A549 (cell line): Measurements from ENCODE around the gene ACSM6. TPM values are rescaled to one million over a fixed set of nuclear protein-coding genes. Genes with fewer than 3 reads are reported as not detected.

ENCODE experiments used
- ATAC-seq, 2 experiments: fragments of 200-7000 bp in 1 of 2; fragments of >200 bp in 1 of 2; cut with Nextera tagmentation in 1 of 2; cut with Tn5 transposase in 1 of 2; 3 replicates each; pipeline versions ENCODE4 v1.8.0 to v1.9.1; 2018 to 2020; ENCODE audit warnings: mild to moderate bottlenecking in 1 of 2, moderate library complexity in 1 of 2
- CTCF ChIA-PET: fragments of 300-600 bp; sonication (Branson Sonifier 250); formaldehyde crosslinking; extraction: SDS; loops from one replicate; lab custom pipeline; 2021; ENCODE audit warnings: antibody characterized with exemption, inconsistent platforms; lab: Yijun Ruan, JAX
- POLR2A ChIA-PET: fragments of 350-600 bp; formaldehyde crosslinking; extraction: SDS; loops from one replicate; lab custom pipeline; 2021; ENCODE audit warnings: antibody characterized with exemption, inconsistent platforms; lab: Yijun Ruan, JAX
- DNase-seq, 2 experiments: peaks; one replicate each; pipeline versions ENCODE4 v3.0.0 to v3.0.0-alpha.2; 2011 to 2016; ENCODE audit warnings: low read depth in 1 of 2, low spot score in 1 of 2
- FAIRE-seq: peaks from 2 replicates; lab custom pipeline; 2011; peaks lifted over from hg19 to GRCh38; lab: Jason Lieb, UNC
- H3K27ac ChIP-seq, 2 experiments: fragments of >200 bp; sonication (Bioruptor Twin); formaldehyde crosslinking; 3 replicates each; pipeline ENCODE4 v1.5.1; 2016 to 2017
- H3K4me1 ChIP-seq: fragments of >200 bp; sonication (Bioruptor Twin); formaldehyde crosslinking; 3 replicates; pipeline ENCODE4 v1.6.1; 2016
- H3K4me2 ChIP-seq: fragments of >200 bp; sonication (Bioruptor Twin); formaldehyde crosslinking; 3 replicates; pipeline ENCODE4 v1.6.1; 2016
- H3K4me3 ChIP-seq: fragments of >200 bp; sonication (Bioruptor Twin); formaldehyde crosslinking; 3 replicates; pipeline ENCODE4 v1.5.1; 2016
- H3K9me3 ChIP-seq: fragments of >200 bp; sonication (Bioruptor Twin); formaldehyde crosslinking; 3 replicates; pipeline ENCODE4 v1.6.1; 2016
- ATOH8 ChIP-seq: fragments of 250-450 bp; sonication (Bioruptor Pico); IDR thresholded peaks from 2 replicates; pipeline ENCODE4 v1.5.0; 2020; ENCODE audit warnings: low read depth, mild to moderate bottlenecking, moderate library complexity
- BHLHE40 ChIP-seq: IDR thresholded peaks from 2 replicates; pipeline ENCODE4 v1.6.1; 2012; ENCODE audit warnings: low read depth, low read length, inconsistent platforms
- CBX8 ChIP-seq: fragments of 200-600 bp; sonication (generic); IDR thresholded peaks from 2 replicates; pipeline ENCODE4 v1.6.1; 2016
- CHD2 ChIP-seq: fragments of 150-350 bp; IDR thresholded peaks from 2 replicates; pipeline ENCODE4 v1.6.1; 2014; ENCODE audit warnings: low read length; ENCODE audit not compliant: partially characterized antibody
- CHD4 ChIP-seq: fragments of 200-600 bp; sonication (generic); IDR thresholded peaks from 2 replicates; pipeline ENCODE4 v1.6.1; 2016; ENCODE audit warnings: antibody characterized with exemption, mild to moderate bottlenecking, borderline replicate concordance
- EHMT2 ChIP-seq: fragments of 200-600 bp; sonication (generic); IDR thresholded peaks from 2 replicates; pipeline ENCODE4 v1.6.1; 2016; ENCODE audit warnings: antibody characterized with exemption, low read depth, mild to moderate bottlenecking, moderate library complexity
- FOXS1 ChIP-seq: fragments of 250-450 bp; sonication (Bioruptor Pico); IDR thresholded peaks from 2 replicates; pipeline ENCODE4 v1.5.0; 2020; ENCODE audit warnings: mild to moderate bottlenecking, moderate library complexity
- HES2 ChIP-seq: fragments of >200 bp; sonication (Bioruptor Twin); formaldehyde crosslinking; IDR thresholded peaks from 2 replicates; pipeline ENCODE4 v1.6.1; 2016
- HOXA7 ChIP-seq: fragments of 250-450 bp; sonication (Bioruptor Pico); IDR thresholded peaks from 2 replicates; pipeline ENCODE4 v1.5.0; 2020; ENCODE audit warnings: mild to moderate bottlenecking, moderate library complexity
- HOXB5 ChIP-seq: fragments of 250-450 bp; sonication (Bioruptor Pico); IDR thresholded peaks from 2 replicates; pipeline ENCODE4 v1.5.0; 2020; ENCODE audit warnings: mild to moderate bottlenecking, moderate library complexity
- JUN ChIP-seq, 2 experiments: fragments of >200 bp; sonication (Bioruptor Twin); formaldehyde crosslinking; IDR thresholded peaks; 2 replicates in 1 of 2; 3 replicates in 1 of 2; pipeline ENCODE4 v1.6.1; 2016 to 2017
- MAFK ChIP-seq: fragments of 450-650 bp; IDR thresholded peaks from 2 replicates; pipeline ENCODE4 v1.6.1; 2014; ENCODE audit not compliant: partially characterized antibody
- MAX ChIP-seq: IDR thresholded peaks from 2 replicates; pipeline ENCODE4 v1.6.1; 2012
- MYC ChIP-seq: IDR thresholded peaks from 2 replicates; pipeline ENCODE4 v1.6.1; 2012; ENCODE audit warnings: mild to moderate bottlenecking, inconsistent platforms, low read length, improper control_type of control experiment, borderline replicate concordance
- POLR2AphosphoS2 ChIP-seq: conservative IDR thresholded peaks from 2 replicates; pipeline ENCODE4 v1.6.1; 2012; ENCODE audit warnings: low read length, improper control_type of control experiment, inconsistent platforms
- RARB ChIP-seq: fragments of 250-450 bp; sonication (Bioruptor Pico); IDR thresholded peaks from 2 replicates; pipeline ENCODE4 v1.8.0; 2021; ENCODE audit warnings: mild to moderate bottlenecking, moderate library complexity
- ZSCAN20 ChIP-seq: fragments of 250-450 bp; sonication (Bioruptor Pico); IDR thresholded peaks from 2 replicates; pipeline ENCODE4 v1.8.0; 2022; ENCODE audit warnings: mild to moderate bottlenecking, moderate library complexity
- WGBS: methylation state at CpG from one replicate; pipeline ENCODE4 v1.1.6; 2017; ENCODE audit errors: missing lambda C conversion rate; 5-methylcytosine and 5-hydroxymethylcytosine counted together
- polyA plus RNA-seq, 4 experiments: library from polyadenylated mRNA; depleted of rRNA in 3 of 4; stranded (reverse); fragments of >200 nt; fragmentation: RNase III in 1 of 4; extraction: RNeasy Plus Mini Kit Qiagen cat#74134 plus additional on column Dnase treatment in 1 of 4; gene quantifications; 2 replicates in 3 of 4; 3 replicates in 1 of 4; pipeline ENCODE4 v1.2.3, GENCODE V29; 2011 to 2017
- TF ChIP-seq, protein P1 (sequence below): fragments of >200 bp; sonication (Bioruptor Twin); formaldehyde crosslinking; IDR thresholded peaks from 3 replicates; pipeline ENCODE4 v1.5.1; 2016

ACSM6 gene
- polyA plus RNA-seq, 2 of the 4 experiments (the other 2 are of a cell fraction): not detected

DNA sequence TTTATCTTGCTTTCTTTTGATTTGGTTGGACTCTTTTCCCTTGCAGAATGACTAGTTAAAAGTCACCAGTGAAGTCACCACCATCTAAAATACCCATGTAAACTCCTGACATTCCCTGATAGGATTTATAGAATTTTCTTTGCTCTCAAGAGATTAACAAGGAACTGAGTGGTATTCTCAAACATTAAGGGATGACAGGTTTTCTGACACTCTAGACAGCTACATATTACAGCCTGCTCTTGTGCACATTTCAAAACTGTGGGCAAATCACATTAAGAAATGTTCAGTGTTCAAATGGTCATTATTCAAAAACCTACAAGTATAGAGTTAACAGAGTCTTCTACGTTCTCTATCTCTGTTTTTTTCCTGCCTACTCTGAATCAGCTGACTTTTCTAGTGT lies 15.8 kb upstream of the ACSM6 start:
- ATAC-seq: no peak
- WGBS: 8% methylated on average over 1 of the region's 1 CpG

GRCh38 chr10:95178797-95179196 lies 15.2 kb upstream of the ACSM6 start:
- H3K9me3 ChIP-seq: no peaks in the 10 kb centered on the region
- peaks cover 32% of the 10 kb centered on the region for H3K4me1 ChIP-seq
- H3K27ac ChIP-seq: no peak overlapping the region; a peak in 1 of 6 replicates
- ATAC-seq (no peak), FAIRE-seq (no peak), DNase-seq (no peak)
- no peak overlapping the region for H3K4me3 ChIP-seq
- ChIA-PET POLR2A (no interaction called here), CTCF (interaction anchor here (0.6 to 1.0 kb wide), 2 partner anchors 64 to 827 kb away, joined by 4 to 5 read pairs; no protein-coding TSS in a partner anchor)
- TF ChIP-seq RARB (CRISPR knock-in tag) (no peak), FOXS1 (no peak), CHD2 (no peak), POLR2AphosphoS2 (no peak)
- H3K4me2 ChIP-seq: peak overlapping the region; percentile 41
- 27% methylated on average over 1 of the region's 1 CpG for WGBS

More for the DNA sequence above, 15.8 kb upstream of the ACSM6 start:
- peaks cover 32% of the 10 kb centered on the region for H3K4me1 ChIP-seq
- peak overlapping the region; percentile 41 for H3K4me2 ChIP-seq
- CTCF ChIA-PET: interaction anchor here (0.6 to 1.0 kb wide), 2 partner anchors 65 to 827 kb away, joined by 4 to 5 read pairs; no protein-coding TSS in a partner anchor
- FAIRE-seq (no peak), DNase-seq (no peak)
- H3K9me3 ChIP-seq: no peaks in the 10 kb centered on the region
- H3K4me3 ChIP-seq: no peak overlapping the region
- POLR2A ChIA-PET: no interaction called here
- TF ChIP-seq POLR2AphosphoS2 (no peak), HES2 (no peak), JUN (IDR thresholded peaks at IDR 0.05) (no peak), HOXA7 (CRISPR knock-in tag) (no peak), CBX8 (no peak), CHD2 (no peak), MAX (no peak), ZSCAN20 (no peak), ATOH8 (CRISPR knock-in tag) (no peak), MYC (no peak), EHMT2 (no peak), HOXB5 (CRISPR knock-in tag) (no peak), BHLHE40 (no peak)
- TF ChIP-seq, protein P1, sequence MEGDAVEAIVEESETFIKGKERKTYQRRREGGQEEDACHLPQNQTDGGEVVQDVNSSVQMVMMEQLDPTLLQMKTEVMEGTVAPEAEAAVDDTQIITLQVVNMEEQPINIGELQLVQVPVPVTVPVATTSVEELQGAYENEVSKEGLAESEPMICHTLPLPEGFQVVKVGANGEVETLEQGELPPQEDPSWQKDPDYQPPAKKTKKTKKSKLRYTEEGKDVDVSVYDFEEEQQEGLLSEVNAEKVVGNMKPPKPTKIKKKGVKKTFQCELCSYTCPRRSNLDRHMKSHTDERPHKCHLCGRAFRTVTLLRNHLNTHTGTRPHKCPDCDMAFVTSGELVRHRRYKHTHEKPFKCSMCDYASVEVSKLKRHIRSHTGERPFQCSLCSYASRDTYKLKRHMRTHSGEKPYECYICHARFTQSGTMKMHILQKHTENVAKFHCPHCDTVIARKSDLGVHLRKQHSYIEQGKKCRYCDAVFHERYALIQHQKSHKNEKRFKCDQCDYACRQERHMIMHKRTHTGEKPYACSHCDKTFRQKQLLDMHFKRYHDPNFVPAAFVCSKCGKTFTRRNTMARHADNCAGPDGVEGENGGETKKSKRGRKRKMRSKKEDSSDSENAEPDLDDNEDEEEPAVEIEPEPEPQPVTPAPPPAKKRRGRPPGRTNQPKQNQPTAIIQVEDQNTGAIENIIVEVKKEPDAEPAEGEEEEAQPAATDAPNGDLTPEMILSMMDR: no peak
- TF ChIP-seq, all 56 proteins: peak for 0
- H3K27ac ChIP-seq: peak overlapping the region in 1 of 2 experiments; percentile 31; a peak in 1 of 6 replicates

GRCh38 chr10:95181726-95182125 lies 12.3 kb upstream of the ACSM6 start:
- 23% methylated on average over 2 of the region's 2 CpGs for WGBS
- H3K27ac ChIP-seq: no peak overlapping the region; a peak in 1 of 6 replicates
- FAIRE-seq: peak; percentile 61
- peaks cover 35% of the 10 kb centered on the region for H3K4me1 ChIP-seq
- TF ChIP-seq MAFK (peak; percentile 39), CHD4 (no peak)
- TF ChIP-seq, all 56 proteins: peak for 1
- DNase-seq (no peak), ATAC-seq (no peak)
- Histone ChIP-seq H3K9me3 (no peaks in the 10 kb centered on the region), H3K4me2 (peak overlapping the region; percentile 91; the same call in 2 of the 3 replicates), H3K4me3 (no peak overlapping the region)
- POLR2A ChIA-PET: no interaction called here
- CTCF ChIA-PET: interaction anchor here (0.9 to 3.6 kb wide), 4 partner anchors 61 to 182 kb away, joined by 3 to 34 read pairs (median 10); no protein-coding TSS in a partner anchor
